Adrenal gland (tissue), 12 donors: ENCODE results near the gene MAP2K6. TPM values are rescaled to one million over a fixed set of nuclear protein-coding genes. Genes with fewer than 3 reads are reported as not detected.
A peak's percentile ranks its signal among the peaks of the same experiment; 100 is the strongest.

Experiments
- DNase-seq, 7 donors: peaks; one replicate each; pipeline ENCODE4 v3.0.0-alpha.2; 2019 to 2020
- H3K27ac ChIP-seq, 5 donors: fragments of 200-600 bp; sonication (generic) in 4 of 5; 1 replicate in 3 of 5; 2 replicates in 2 of 5; pipeline versions ENCODE4 v1.5.1 to v1.8.0; 2016 to 2020; ENCODE audit warnings: mild to moderate bottlenecking in 1 of 5
- H3K27me3 ChIP-seq: fragments of 200-600 bp; 2 replicates; pipeline ENCODE4 v1.8.0; 2021
- H3K36me3 ChIP-seq, 2 donors: fragments of 200-600 bp; replicated peaks in 1 of 2; 1 replicate in 1 of 2; 2 replicates in 1 of 2; pipeline versions ENCODE4 v1.5.1 to v1.8.0; 2018 to 2022
- H3K4me1 ChIP-seq, 2 donors: fragments of 200-600 bp; replicated peaks in 1 of 2; 1 replicate in 1 of 2; 2 replicates in 1 of 2; pipeline versions ENCODE4 v1.5.1 to v1.8.0; 2018 to 2021
- H3K4me3 ChIP-seq, 4 donors: fragments of 200-600 bp; sonication (generic) in 3 of 4; one replicate each; pipeline ENCODE4 v1.5.1; 2016 to 2018
- H3K9me3 ChIP-seq, 3 donors: fragments of 200-600 bp; sonication (generic) in 1 of 3; replicated peaks in 1 of 3; 1 replicate in 2 of 3; 2 replicates in 1 of 3; pipeline versions ENCODE4 v1.5.1 to v1.8.0; 2016 to 2021
- CTCF ChIP-seq, 6 experiments: fragments of 450-650 bp in 4 of 6; fragments of 200-600 bp in 2 of 6; sonication (generic) in 1 of 6; IDR thresholded peaks; 1 replicate in 5 of 6; 2 replicates in 1 of 6; pipeline versions ENCODE4 v1.5.1 to v1.8.0; 2016 to 2021; ENCODE audit warnings: antibody characterized with exemption in 6 of 6, mild to moderate bottlenecking in 2 of 6, moderate library complexity in 1 of 6
- POLR2A ChIP-seq, 2 donors: fragments of 450-650 bp; IDR thresholded peaks; one replicate each; pipeline ENCODE4 v1.6.1; 2017; ENCODE audit warnings: antibody characterized with exemption in 2 of 2, mild to moderate bottlenecking in 2 of 2, moderate library complexity in 1 of 2
- WGBS, 4 donors: extraction: QIAGEN DNeasy Blood & Tissue Kit in 2 of 4; methylation state at CpG; one replicate each; pipeline versions ENCODE4 v1.1.5 to v1.1.7; 2013 to 2017; 5-methylcytosine and 5-hydroxymethylcytosine counted together
- intact Hi-C, 2 donors: fragments of 100-400 bp; cut with DNase I; formaldehyde crosslinking; loops; one replicate each; pipeline versions ENCODE4 v1.14.1 to v1.15.0; 2022 to 2023
- polyA plus RNA-seq, 3 donors: library from polyadenylated mRNA; stranded (reverse); fragments of 200-250 nt in 2 of 3; fragments of 350-450 nt in 1 of 3; fragmentation: Illumina TruSeq in 1 of 3; extraction: RNeasy Lipid Tissue Mini Kit (QIAGEN cat#74804) in 1 of 3; gene quantifications; one replicate each; pipeline ENCODE4 v1.2.3, GENCODE V29; 2013 to 2014
- total RNA-seq, 9 donors: library from RNA; depleted of rRNA in 4 of 9; stranded (reverse); fragments of >200 nt in 4 of 9; fragments of 120-200 nt in 1 of 9; fragmentation: NEBNext Ultra II Directional in 1 of 9; extraction: Animal tissue kit (Norgen Biotek cat#: 25700) in 1 of 9; gene quantifications; one replicate each; pipeline versions ENCODE4 v1.1.0 to v1.2.4, GENCODE V29; 2013 to 2023
- donor health status: healthy with polysubstance abuse.
- donor health status: Bipolar disorder and iron deficiency.
- donor health status: DM: yes; HTN: yes; CAD: no.
- donor health status: DM: no; HTN: no; CAD: no.
- donor health status: DM: no; HTN: no; CAD: no.
- donor health status: DM: yes; HTN: yes; CAD: no.

Gene MAP2K6
- total and polyA plus RNA-seq, 12 donors: 0.53 to 7.0 (median 1.9) TPM

GRCh38 chr17:69417545-69418483 lies 3.3 kb downstream of the MAP2K6 start:
- Histone ChIP-seq H3K4me1 (peaks cover 0 to 18% of the 10 kb centered on the region in 2 donors), H3K27ac (no peak overlapping the region), H3K9me3 (no peaks in the 10 kb centered on the region), H3K36me3 (no peaks in the 10 kb centered on the region), H3K4me3 (peak overlapping the region in 1 of 4 donors; percentile 18), H3K27me3 (no peaks in the 10 kb centered on the region)
- TF ChIP-seq POLR2A (IDR thresholded peaks at IDR 0.05): no peak
- TF ChIP-seq CTCF (IDR thresholded peaks at IDR 0.05): no peak
- intact Hi-C loops: no loop called here
- DNase-seq: no peak
- 61 to 68% (median 62%) methylated on average over 5 of the region's 5 CpGs for WGBS, 4 donors

GRCh38 chr17:69418535-69418934 lies 4.0 kb downstream of the MAP2K6 start:
- intact Hi-C loops: no loop called here
- H3K36me3 ChIP-seq: no peaks in the 10 kb centered on the region
- H3K27ac ChIP-seq: no peak overlapping the region
- H3K27me3 ChIP-seq: no peaks in the 10 kb centered on the region
- H3K4me1 ChIP-seq: peaks cover 0 to 18% of the 10 kb centered on the region in 2 donors
- DNase-seq: no peak
- WGBS, 4 donors: 90 to 95% (median 93%) methylated on average over 2 of the region's 2 CpGs
- TF ChIP-seq CTCF (IDR thresholded peaks at IDR 0.05): no peak
- TF ChIP-seq POLR2A (IDR thresholded peaks at IDR 0.05): no peak
- H3K9me3 ChIP-seq: no peaks in the 10 kb centered on the region
- H3K4me3 ChIP-seq: no peak overlapping the region

GRCh38 chr17:69423450-69423849 lies 9.0 kb downstream of the MAP2K6 start:
- Histone ChIP-seq H3K4me3 (no peak overlapping the region), H3K36me3 (no peaks in the 10 kb centered on the region), H3K27me3 (no peaks in the 10 kb centered on the region), H3K27ac (no peak overlapping the region), H3K9me3 (no peaks in the 10 kb centered on the region), H3K4me1 (no peaks in the 10 kb centered on the region)
- intact Hi-C loops: no loop called here
- TF ChIP-seq POLR2A (IDR thresholded peaks at IDR 0.05): no peak
- TF ChIP-seq CTCF (IDR thresholded peaks at IDR 0.05): no peak
- 55 to 65% (median 60%) methylated on average over 5 of the region's 5 CpGs for WGBS, 4 donors
- no peak for DNase-seq

GRCh38 chr17:69424287-69425041 lies 10.0 kb downstream of the MAP2K6 start:
- intact Hi-C loops: no loop called here
- TF ChIP-seq POLR2A (IDR thresholded peaks at IDR 0.05) (no peak), CTCF (IDR thresholded peaks at IDR 0.05) (no peak)
- no peak for DNase-seq
- Histone ChIP-seq H3K27ac (no peak overlapping the region), H3K4me1 (no peaks in the 10 kb centered on the region), H3K36me3 (no peaks in the 10 kb centered on the region), H3K27me3 (no peaks in the 10 kb centered on the region), H3K4me3 (no peak overlapping the region), H3K9me3 (no peaks in the 10 kb centered on the region)
- WGBS, 4 donors: 76 to 92% (median 83%) methylated on average over 8 of the region's 8 CpGs
